HG03460 (cell line): ENCODE measurements around the gene NBEA.
"Not testable (repeated sequence)": the region's sequence is repeated elsewhere in the genome, so short reads cannot be mapped to it uniquely, and the experiment has no call there.

Source experiments
- ATAC-seq: cut with Tn5 transposase; IDR thresholded peaks from one replicate; pipeline ENCODE4 v1.9.1; 2021; ENCODE audit not compliant: unreplicated experiment

Gene NBEA

GRCh38 chr13:34944274-34944634, 2.2 kb downstream of the NBEA start:
- ATAC-seq = no peak

- no peak for ATAC-seq
Observed at GRCh38 chr13:34944751-34945150, 2.7 kb downstream of the NBEA start.

- ATAC-seq = no peak
Observed at GRCh38 chr13:34951528-34951927, 9.5 kb downstream of the NBEA start.

GRCh38 chr13:34959489-34959888, 17.4 kb downstream of the NBEA start:
- ATAC-seq = no peak

- ATAC-seq = no peak
Observed at GRCh38 chr13:34964558-34964957, 22.5 kb downstream of the NBEA start.

- ATAC-seq = no peak
Observed at GRCh38 chr13:34967851-34968562, 25.9 kb downstream of the NBEA start.

GRCh38 chr13:34969539-34969938, 27.5 kb downstream of the NBEA start:
- ATAC-seq = not testable (repeated sequence)

- ATAC-seq = no peak
Observed at GRCh38 chr13:34970961-34971360, 28.9 kb downstream of the NBEA start.

GRCh38 chr13:34971473-34971872, 29.4 kb downstream of the NBEA start:
- no peak for ATAC-seq

- ATAC-seq = not testable (repeated sequence)
Observed at GRCh38 chr13:34985199-34985598, 43.1 kb downstream of the NBEA start.

GRCh38 chr13:34988330-34988791, 46.3 kb downstream of the NBEA start:
- ATAC-seq = no peak

GRCh38 chr13:34990399-34991214, 48.5 kb downstream of the NBEA start:
- ATAC-seq = no peak

GRCh38 chr13:34993470-34993869, 51.4 kb downstream of the NBEA start:
- no peak for ATAC-seq

GRCh38 chr13:35003734-35004133, 61.7 kb downstream of the NBEA start:
- ATAC-seq = not testable (repeated sequence)

- ATAC-seq = no peak
Observed at GRCh38 chr13:35005051-35005450, 63.0 kb downstream of the NBEA start.

GRCh38 chr13:35014606-35015213, 72.6 kb downstream of the NBEA start:
- ATAC-seq = no peak

GRCh38 chr13:35016362-35017112, 74.5 kb downstream of the NBEA start:
- ATAC-seq = no peak

- no peak for ATAC-seq
Observed at GRCh38 chr13:35025314-35025713, 83.2 kb downstream of the NBEA start.

GRCh38 chr13:35028338-35028867, 86.3 kb downstream of the NBEA start:
- ATAC-seq = no peak

GRCh38 chr13:35039012-35039411, 96.9 kb downstream of the NBEA start:
- no peak for ATAC-seq

- ATAC-seq = no peak
Observed at GRCh38 chr13:35046587-35046986, 104.5 kb downstream of the NBEA start.
